IMR-90 (cell line): Measurements from ENCODE around the gene SPTBN5. TPM values are rescaled to one million over a fixed set of nuclear protein-coding genes. Genes with fewer than 3 reads are reported as not detected.

Experiments used
- ATAC-seq: fragments of 200-7000 bp; cut with Tn5 transposase; 2 replicates; pipeline ENCODE4 v1.9.1; 2020; ENCODE audit warnings: low read depth, mild to moderate bottlenecking, moderate library complexity
- BruUV-seq: library from RNA; stranded (reverse); fragments of 400-500 nt; replicated peaks from 2 replicates; lab custom pipeline; 2021; lab: Mats Ljungman, UMichigan
- CTCF ChIA-PET: fragments of 300-600 bp; formaldehyde crosslinking; extraction: SDS; loops from one replicate; lab custom pipeline; 2021; ENCODE audit warnings: antibody characterized with exemption; lab: Yijun Ruan, JAX
- POLR2A ChIA-PET: fragments of 300-600 bp; sonication (Branson Sonifier 250); formaldehyde crosslinking; loops from one replicate; lab custom pipeline; 2022; ENCODE audit warnings: antibody characterized with exemption; ENCODE audit not compliant: unreplicated experiment; lab: Charles Lee
- DNase-seq: peaks from one replicate; pipeline ENCODE4 v3.0.0; 2013
- H2AFZ ChIP-seq: replicated peaks from 2 replicates; pipeline ENCODE3; 2013; ENCODE audit warnings: low read length, mild to moderate bottlenecking; ENCODE audit not compliant: poor library complexity
- H2AK5ac ChIP-seq: 2 replicates; pipeline ENCODE4 v1.6.1; 2013; ENCODE audit warnings: low read depth, low read length, inconsistent platforms
- H2AK9ac ChIP-seq: replicated peaks from 2 replicates; pipeline ENCODE3; 2013; ENCODE audit warnings: mild to moderate bottlenecking, low read depth, low read length, moderate library complexity; ENCODE audit not compliant: poor library complexity
- H2BK120ac ChIP-seq: 2 replicates; pipeline ENCODE4 v1.6.1; 2013; ENCODE audit warnings: low read depth, low read length, inconsistent platforms
- H2BK15ac ChIP-seq: 3 replicates; pipeline ENCODE4 v1.6.1; 2013; ENCODE audit warnings: low read depth, low read length, inconsistent platforms
- H2BK20ac ChIP-seq: 2 replicates; pipeline ENCODE4 v1.6.1; 2013; ENCODE audit warnings: low read depth, mild to moderate bottlenecking, inconsistent platforms, low read length, moderate library complexity
- H2BK5ac ChIP-seq: 2 replicates; pipeline ENCODE4 v1.6.1; 2013; ENCODE audit warnings: mild to moderate bottlenecking, low read depth, low read length, inconsistent platforms; ENCODE audit not compliant: poor library complexity, severe bottlenecking
- H3K14ac ChIP-seq: replicated peaks from 2 replicates; pipeline ENCODE4 v1.6.1; 2013; ENCODE audit warnings: low read depth, low read length, inconsistent platforms
- H3K18ac ChIP-seq: 2 replicates; pipeline ENCODE4 v1.6.1; 2013; ENCODE audit warnings: low read depth, low read length, control low read depth
- H3K23ac ChIP-seq: 2 replicates; pipeline ENCODE4 v1.6.1; 2013; ENCODE audit warnings: low read depth, low read length, inconsistent platforms
- H3K27ac ChIP-seq: 2 replicates; pipeline ENCODE4 v1.5.1; 2013; ENCODE audit warnings: mild to moderate bottlenecking, control low read depth, low read length; ENCODE audit not compliant: insufficient read depth
- H3K27me3 ChIP-seq: 2 replicates; pipeline ENCODE4 v1.6.1; 2013; ENCODE audit warnings: low read length; ENCODE audit not compliant: control insufficient read depth, insufficient read depth
- H3K36me3 ChIP-seq: 2 replicates; pipeline ENCODE4 v1.6.1; 2013; ENCODE audit warnings: low read length, mixed read lengths; ENCODE audit not compliant: control insufficient read depth, insufficient read depth
- H3K4ac ChIP-seq: 2 replicates; pipeline ENCODE4 v1.6.1; 2013; ENCODE audit warnings: low read depth, low read length, inconsistent platforms
- H3K4me1 ChIP-seq: 2 replicates; pipeline ENCODE4 v1.6.1; 2013; ENCODE audit warnings: low read length, mixed read lengths; ENCODE audit not compliant: control insufficient read depth, insufficient read depth
- H3K4me2 ChIP-seq: 2 replicates; pipeline ENCODE4 v1.6.1; 2013; ENCODE audit warnings: low read depth, mild to moderate bottlenecking, control low read depth, low read length, moderate library complexity
- H3K4me3 ChIP-seq: 2 replicates; pipeline ENCODE4 v1.5.1; 2013; ENCODE audit warnings: low read depth, mild to moderate bottlenecking, control low read depth, low read length, moderate library complexity; ENCODE audit not compliant: insufficient read depth
- H3K56ac ChIP-seq: 2 replicates; pipeline ENCODE4 v1.6.1; 2013; ENCODE audit warnings: low read length, inconsistent platforms; ENCODE audit not compliant: insufficient read depth; ENCODE audit errors: extremely low read depth
- H3K79me1 ChIP-seq, 2 experiments: 2 replicates each; pipeline ENCODE4 v1.6.1; 2013; ENCODE audit warnings: low read length in 2 of 2, inconsistent platforms in 1 of 2, low read depth in 1 of 2
- H3K9ac ChIP-seq: 2 replicates; pipeline ENCODE4 v1.6.1; 2013; ENCODE audit warnings: low read depth, low read length, control low read depth
- H3K9me1 ChIP-seq: 2 replicates; pipeline ENCODE4 v1.6.1; 2013; ENCODE audit warnings: low read length, inconsistent platforms; ENCODE audit not compliant: insufficient read depth
- H3K9me3 ChIP-seq: 2 replicates; pipeline ENCODE4 v1.6.1; 2013; ENCODE audit warnings: low read length; ENCODE audit not compliant: control insufficient read depth, insufficient read depth
- H4K20me1 ChIP-seq: 2 replicates; pipeline ENCODE4 v1.6.1; 2013; ENCODE audit warnings: low read length, inconsistent platforms; ENCODE audit not compliant: insufficient read depth
- H4K5ac ChIP-seq: 2 replicates; pipeline ENCODE4 v1.6.1; 2013; ENCODE audit warnings: mild to moderate bottlenecking, low read depth, low read length, control low read depth
- H4K8ac ChIP-seq, 2 experiments: 2 replicates each; pipeline ENCODE4 v1.6.1; 2013; ENCODE audit warnings: low read depth in 2 of 2, low read length in 2 of 2, control low read depth in 1 of 2, inconsistent platforms in 1 of 2
- H4K91ac ChIP-seq: 2 replicates; pipeline ENCODE4 v1.6.1; 2013; ENCODE audit warnings: low read depth, low read length, inconsistent platforms; ENCODE audit not compliant: insufficient read depth
- CEBPB ChIP-seq: IDR thresholded peaks from 2 replicates; pipeline ENCODE4 v1.6.1; 2012; ENCODE audit warnings: low read depth, low read length, improper control_type of control experiment
- CHD1 ChIP-seq: IDR thresholded peaks from 2 replicates; pipeline ENCODE4 v1.6.1; 2012; ENCODE audit warnings: low read depth, low read length, improper control_type of control experiment
- ELK1 ChIP-seq: fragments of 150-350 bp; IDR thresholded peaks from 2 replicates; pipeline ENCODE4 v1.6.1; 2016; ENCODE audit warnings: low read depth, mild to moderate bottlenecking, low read length, moderate library complexity, borderline replicate concordance
- MAFK ChIP-seq: IDR thresholded peaks from 2 replicates; pipeline ENCODE4 v1.6.1; 2012; ENCODE audit warnings: low read depth, low read length, improper control_type of control experiment
- MAZ ChIP-seq: IDR thresholded peaks from 2 replicates; pipeline ENCODE4 v1.6.1; 2012; ENCODE audit warnings: low read depth, mild to moderate bottlenecking, low read length, improper control_type of control experiment, moderate library complexity, borderline replicate concordance
- NFE2L2 ChIP-seq: fragments of 150-350 bp; IDR thresholded peaks from 2 replicates; pipeline ENCODE4 v1.6.1; 2016; ENCODE audit warnings: low read depth, mild to moderate bottlenecking, low read length
- RAD21 ChIP-seq: IDR thresholded peaks from 2 replicates; pipeline ENCODE4 v1.6.1; 2012; ENCODE audit warnings: low read length, improper control_type of control experiment
- RCOR1 ChIP-seq: IDR thresholded peaks from 2 replicates; pipeline ENCODE4 v1.6.1; 2012; ENCODE audit warnings: mild to moderate bottlenecking, low read length, improper control_type of control experiment; ENCODE audit not compliant: insufficient replicate concordance
- SMC3 ChIP-seq: fragments of 150-350 bp; IDR thresholded peaks from 2 replicates; pipeline ENCODE4 v1.6.1; 2016; ENCODE audit warnings: low read depth, mild to moderate bottlenecking, antibody characterized with exemption, low read length, moderate library complexity
- USF2 ChIP-seq: fragments of 150-350 bp; IDR thresholded peaks from 2 replicates; pipeline ENCODE4 v1.6.1; 2017; ENCODE audit warnings: mild to moderate bottlenecking, antibody characterized with exemption, low read length, low read depth
- WGBS, 2 experiments: methylation state at CpG; one replicate each; pipeline versions ENCODE4 v1.1.5 to v1.1.7; 2013; ENCODE audit warnings: missing lambda C conversion rate in 2 of 2; ENCODE audit not compliant: insufficient read length in 1 of 2; ENCODE audit errors: extremely low coverage in 2 of 2; 5-methylcytosine and 5-hydroxymethylcytosine counted together
- dilution Hi-C: fragments of 300-500 bp; cut with HindIII; formaldehyde crosslinking; loops from one replicate; pipeline ENCODE4 v1.14.3; 2018; ENCODE audit warnings: low sequenced_read_pairs; ENCODE audit not compliant: unreplicated experiment
- in situ Hi-C: fragments of 300-500 bp; cut with MboI; formaldehyde crosslinking; loops from 3 replicates; pipeline ENCODE4 v1.14.3; 2019; ENCODE audit warnings: low sequenced_read_pairs, inconsistent platforms, mixed read lengths
- intact Hi-C: fragments of 100-400 bp; cut with micrococcal nuclease; formaldehyde crosslinking; loops from 2 replicates; pipeline ENCODE4 v1.10.0; 2022
- polyA plus RNA-seq, 3 experiments: library from polyadenylated mRNA; depleted of rRNA; stranded (reverse); fragments of >200 nt; gene quantifications; 2 replicates each; pipeline ENCODE4 v1.2.3, GENCODE V29; 2012; ENCODE audit warnings: low replicate concordance in 1 of 3
- total RNA-seq: library from RNA; depleted of rRNA; stranded (reverse); fragments of >200 nt; gene quantifications from 2 replicates; pipeline ENCODE4 v1.2.3, GENCODE V29; 2012

Gene SPTBN5
- total and polyA plus RNA-seq, 2 of the 4 experiments (the other 2 are of a cell fraction) = under 0.01 to 0.38 TPM

DNA sequence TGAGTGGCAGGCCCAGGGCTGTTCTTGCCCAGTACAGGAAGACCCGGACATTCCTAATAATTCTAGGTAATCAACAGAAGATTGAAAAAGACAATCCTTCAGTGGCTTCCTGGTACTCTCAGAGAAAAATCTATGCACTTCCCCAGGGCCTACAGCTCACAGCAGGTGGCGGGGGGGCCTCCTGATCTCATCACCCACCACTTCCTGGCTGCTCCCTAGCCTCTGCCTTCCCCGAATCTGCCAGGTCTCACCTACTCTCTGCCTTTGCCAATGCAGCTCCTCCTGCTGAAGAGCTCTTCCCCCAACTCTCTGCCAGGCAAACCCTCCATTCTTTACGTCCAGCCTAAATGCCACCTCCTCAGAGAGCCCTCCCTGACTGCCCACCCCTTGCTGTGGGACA lies 41.0 kb upstream of the SPTBN5 start:
- Histone ChIP-seq H3K23ac (no peak overlapping the region), H3K36me3 (no peaks in the 10 kb centered on the region), H3K4me3 (no peak overlapping the region), H4K8ac (peak overlapping the region in 1 of 2 experiments; percentile 76; a peak in 2 of 4 replicates), H2BK5ac (no peak overlapping the region), H3K79me1 (peaks cover 36 to 77% of the 10 kb centered on the region in 2 experiments), H4K91ac (peak overlapping the region; percentile 29; the same call in 1 of the 2 replicates), H4K5ac (no peak overlapping the region), H3K9me1 (peaks cover 34% of the 10 kb centered on the region), H3K18ac (no peak overlapping the region), H3K27ac (no peak overlapping the region), H2AK9ac (peak overlapping the region; percentile 79), H2BK15ac (peak overlapping the region; percentile 34; the same call in 1 of the 3 replicates), H3K56ac (no peak overlapping the region), H3K4ac (peak overlapping the region; percentile 71), H3K14ac (peak overlapping the region; percentile 75; the same call in 1 of the 2 replicates), H4K20me1 (peaks cover 12% of the 10 kb centered on the region; the same call in 1 of the 2 replicates), H3K9ac (no peak overlapping the region), H2BK120ac (peak overlapping the region; percentile 56), H3K4me1 (peaks cover 17% of the 10 kb centered on the region), H3K27me3 (no peaks in the 10 kb centered on the region), H2BK20ac (peak overlapping the region; percentile 69; the same call in 1 of the 2 replicates), H2AK5ac (peak overlapping the region; percentile 40; the same call in 1 of the 2 replicates), H3K9me3 (no peaks in the 10 kb centered on the region), H3K4me2 (no peak overlapping the region), H2AFZ (peak overlapping the region; percentile 56)
- no TSS peak for BruUV-seq
- ChIA-PET POLR2A (no interaction called here), CTCF (no interaction called here)
- in situ Hi-C loops = no loop called here
- TF ChIP-seq NFE2L2 = no peak
- no peak for TF ChIP-seq USF2
- no peak for TF ChIP-seq ELK1
- no peak for TF ChIP-seq MAZ
- TF ChIP-seq SMC3 = no peak
- TF ChIP-seq RAD21 = no peak
- no peak for TF ChIP-seq MAFK
- no peak for TF ChIP-seq RCOR1
- no peak for TF ChIP-seq CHD1
- no peak for TF ChIP-seq CEBPB
- WGBS, 2 experiments = 80% methylated on average over 3 of the region's 4 CpGs; no CpG with 5 or more reads in 1 of the 2 experiments
- dilution Hi-C loops = no loop called here
- DNase-seq (no peak), ATAC-seq (no peak)
- intact Hi-C loops = loop anchor here (5.0 kb wide), 1 partner anchor 122 kb away; no protein-coding TSS in a partner anchor
